SK-N-MC (cell line): ENCODE data around the gene CDK5RAP1.

Experiments used
- EZH2 ChIP-seq: fragments of 200-600 bp; sonication (generic); IDR thresholded peaks from one replicate; pipeline ENCODE4 v1.6.1; 2017; ENCODE audit warnings: antibody characterized with exemption
- POLR2AphosphoS5 ChIP-seq: IDR thresholded peaks from 2 replicates; pipeline ENCODE4 v1.6.1; 2012; ENCODE audit warnings: mild to moderate bottlenecking, low read depth, low read length, borderline replicate concordance

- TF ChIP-seq EZH2 (no peak), POLR2AphosphoS5 (no peak)
Observed at GRCh38 chr20:33450867-33451266, 49.5 kb upstream of the CDK5RAP1 start.
